GM12878 (cell line): ENCODE measurements around the gene RTP5. TPM values are rescaled to one million over a fixed set of nuclear protein-coding genes. Genes with fewer than 3 reads are reported as not detected.

Source experiments
- ATAC-seq: fragments of 200-7000 bp; cut with Tn5 transposase; 3 replicates; pipeline ENCODE4 v1.9.1; 2020; ENCODE audit warnings: mild to moderate bottlenecking, moderate library complexity
- BruUV-seq: library from RNA; stranded (reverse); fragments of 400-500 nt; replicated peaks from 2 replicates; lab custom pipeline; 2021; lab: Mats Ljungman, UMichigan
- CTCF ChIA-PET: fragments of 300-600 bp; sonication (Branson Sonifier 250); formaldehyde crosslinking; extraction: SDS; loops from one replicate; lab custom pipeline; 2021; ENCODE audit warnings: inconsistent platforms; lab: Yijun Ruan, JAX
- POLR2A ChIA-PET: fragments of 350-600 bp; formaldehyde crosslinking; extraction: SDS; loops from one replicate; lab custom pipeline; 2021; ENCODE audit warnings: inconsistent platforms; lab: Charles Lee
- RAD21 ChIA-PET: fragments of 300-600 bp; sonication (Branson Sonifier 250); formaldehyde crosslinking; loops from one replicate; lab custom pipeline; 2023; ENCODE audit warnings: antibody characterized with exemption; ENCODE audit not compliant: unreplicated experiment; lab: Charles Lee
- SMC1A ChIA-PET: fragments of 300-600 bp; sonication (Branson Sonifier 250); formaldehyde crosslinking; loops from one replicate; lab custom pipeline; 2023; ENCODE audit not compliant: unreplicated experiment, uncharacterized antibody; lab: Charles Lee
- DNase-seq: peaks from one replicate; pipeline ENCODE4 v3.0.0-alpha.2; 2011; ENCODE audit warnings: low read depth, low spot score
- FAIRE-seq: peaks from 3 replicates; lab custom pipeline; 2011; peaks lifted over from hg19 to GRCh38; lab: Jason Lieb, UNC
- H2AFZ ChIP-seq: 2 replicates; pipeline ENCODE4 v1.6.0; 2011; ENCODE audit warnings: low read depth, low read length, control low read depth; ENCODE audit not compliant: control insufficient read depth
- H3K27ac ChIP-seq: 2 replicates; pipeline ENCODE4 v1.5.1; 2011; ENCODE audit warnings: control low read depth; ENCODE audit not compliant: control insufficient read depth, insufficient read depth
- H3K27me3 ChIP-seq, 2 experiments: replicated peaks in 1 of 2; 2 replicates each; pipeline versions ENCODE4 v1.6.0 to v1.6.1; 2011; ENCODE audit warnings: low read length in 1 of 2; ENCODE audit not compliant: control insufficient read depth in 2 of 2, insufficient read depth in 2 of 2
- H3K36me3 ChIP-seq, 2 experiments: 2 replicates each; pipeline ENCODE4 v1.5.1; 2011; ENCODE audit warnings: low read length in 1 of 2; ENCODE audit not compliant: control insufficient read depth in 2 of 2, insufficient read depth in 2 of 2
- H3K4me1 ChIP-seq: 2 replicates; pipeline ENCODE4 v1.6.1; 2011; ENCODE audit warnings: mild to moderate bottlenecking, low read length, moderate library complexity, mixed read lengths; ENCODE audit not compliant: control insufficient read depth, insufficient read depth
- H3K4me2 ChIP-seq: 2 replicates; pipeline ENCODE4 v1.6.0; 2011; ENCODE audit warnings: control low read depth; ENCODE audit not compliant: control insufficient read depth, insufficient read depth
- H3K4me3 ChIP-seq: fragments of 200-600 bp; sonication (generic); 2 replicates; pipeline ENCODE4 v1.5.1; 2016
- H3K79me2 ChIP-seq: 2 replicates; pipeline ENCODE4 v1.6.0; 2011; ENCODE audit warnings: low read length; ENCODE audit not compliant: control insufficient read depth, insufficient read depth
- H3K9ac ChIP-seq: 2 replicates; pipeline ENCODE4 v1.8.0; 2011; ENCODE audit warnings: low read length, control low read depth, mixed read lengths; ENCODE audit not compliant: control insufficient read depth, insufficient read depth
- H3K9me3 ChIP-seq: replicated peaks from 3 replicates; pipeline ENCODE4 v1.5.1; 2011; ENCODE audit warnings: mild to moderate bottlenecking, low read length; ENCODE audit not compliant: control insufficient read depth, insufficient read depth
- H4K20me1 ChIP-seq: 2 replicates; pipeline ENCODE4 v1.6.0; 2011; ENCODE audit not compliant: control insufficient read depth, insufficient read depth
- BCL3 ChIP-seq: IDR thresholded peaks from 2 replicates; pipeline ENCODE4 v1.6.1; 2011; ENCODE audit warnings: borderline replicate concordance, low read depth, mild to moderate bottlenecking, moderate library complexity, low read length; ENCODE audit not compliant: insufficient read depth, poor library complexity, severe bottlenecking
- CHD4 ChIP-seq: fragments of 200-600 bp; sonication (generic); IDR thresholded peaks from 2 replicates; pipeline ENCODE4 v1.6.1; 2016; ENCODE audit warnings: mild to moderate bottlenecking
- CTCF ChIP-seq, 3 experiments: IDR thresholded peaks in 2 of 3; conservative IDR thresholded peaks in 1 of 3; 2 replicates each; pipeline ENCODE4 v1.5.1; 2011; ENCODE audit warnings: low read depth in 3 of 3, low read length in 3 of 3, mild to moderate bottlenecking in 3 of 3, control low read depth in 2 of 3, moderate library complexity in 2 of 3, inconsistent platforms in 1 of 3, mixed read lengths in 1 of 3; ENCODE audit not compliant: control insufficient read depth in 2 of 3, insufficient read depth in 1 of 3; ENCODE audit errors: extremely low read depth in 1 of 3
- EP300 ChIP-seq, 2 experiments: fragments of 150-350 bp in 1 of 2; IDR thresholded peaks; 2 replicates each; pipeline ENCODE4 v1.6.1; 2011 to 2012; ENCODE audit warnings: low read depth in 2 of 2, low read length in 2 of 2, borderline replicate concordance in 1 of 2, improper control_type of control experiment in 1 of 2, inconsistent platforms in 1 of 2; ENCODE audit not compliant: control insufficient read depth in 1 of 2
- FOXM1 ChIP-seq: IDR thresholded peaks from 2 replicates; pipeline ENCODE4 v1.6.1; 2012; ENCODE audit warnings: low read depth, mild to moderate bottlenecking, inconsistent platforms, low read length, moderate library complexity
- NKRF ChIP-seq: fragments of 450-650 bp; conservative IDR thresholded peaks from 2 replicates; pipeline ENCODE4 v1.6.1; 2017; ENCODE audit warnings: mild to moderate bottlenecking, moderate library complexity
- RAD21 ChIP-seq: IDR thresholded peaks from 2 replicates; pipeline ENCODE4 v1.6.1; 2011; ENCODE audit warnings: mild to moderate bottlenecking, low read depth, low read length, moderate library complexity; ENCODE audit not compliant: insufficient read depth
- WGBS: methylation state at CpG from one replicate; pipeline ENCODE4 v1.1.6; 2016; ENCODE audit warnings: low lambda C conversion rate; ENCODE audit not compliant: insufficient replicate concordance, insufficient coverage; ENCODE audit errors: missing lambda C conversion rate; 5-methylcytosine and 5-hydroxymethylcytosine counted together
- in situ Hi-C: fragments of 300-500 bp; cut with MboI; formaldehyde crosslinking; loops from 9 replicates; pipeline ENCODE4 v1.14.3; 2018; ENCODE audit warnings: mixed read lengths
- intact Hi-C: fragments of 100-400 bp; cut with micrococcal nuclease; formaldehyde crosslinking; loops from one replicate; pipeline ENCODE4 v1.14.2; 2022; ENCODE audit not compliant: unreplicated experiment
- polyA plus RNA-seq, 11 experiments: library from polyadenylated mRNA; depleted of rRNA in 4 of 11; unstranded in 6 of 11; stranded (reverse) in 5 of 11; fragments of >200 nt; fragmentation: Nextera tagmentation in 4 of 11; fragmentation: Illumina TruSeq in 1 of 11; extraction: Ambion mirVana in 4 of 11; extraction: Trizol in 1 of 11; gene quantifications; 1 replicate in 1 of 11; 2 replicates in 10 of 11; pipeline versions ENCODE4 v1.2.1 to v1.2.3, GENCODE V29; 2011 to 2016; ENCODE audit warnings: inconsistent platforms in 2 of 11, missing spikeins in 2 of 11, low read depth in 1 of 11
- total RNA-seq, 4 experiments: library from RNA; depleted of rRNA in 3 of 4; stranded (reverse); fragments of >200 nt in 3 of 4; fragmentation: Illumina TruSeq in 1 of 4; extraction: Trizol in 1 of 4; gene quantifications; 2 replicates each; pipeline versions ENCODE4 v1.2.1 to v1.2.3, GENCODE V29; 2013 to 2021
- TF ChIP-seq, protein P1 (sequence below): fragments of 150-350 bp; IDR thresholded peaks from 2 replicates; pipeline ENCODE4 v1.6.1; 2014; ENCODE audit warnings: mild to moderate bottlenecking, low read depth, low read length

The RTP5 gene
- total and polyA plus RNA-seq, 10 of the 15 experiments (the other 5 are each of a cell fraction or from before 2014, with no cell fraction given), result 0.05 TPM; not detected in 9

DNA sequence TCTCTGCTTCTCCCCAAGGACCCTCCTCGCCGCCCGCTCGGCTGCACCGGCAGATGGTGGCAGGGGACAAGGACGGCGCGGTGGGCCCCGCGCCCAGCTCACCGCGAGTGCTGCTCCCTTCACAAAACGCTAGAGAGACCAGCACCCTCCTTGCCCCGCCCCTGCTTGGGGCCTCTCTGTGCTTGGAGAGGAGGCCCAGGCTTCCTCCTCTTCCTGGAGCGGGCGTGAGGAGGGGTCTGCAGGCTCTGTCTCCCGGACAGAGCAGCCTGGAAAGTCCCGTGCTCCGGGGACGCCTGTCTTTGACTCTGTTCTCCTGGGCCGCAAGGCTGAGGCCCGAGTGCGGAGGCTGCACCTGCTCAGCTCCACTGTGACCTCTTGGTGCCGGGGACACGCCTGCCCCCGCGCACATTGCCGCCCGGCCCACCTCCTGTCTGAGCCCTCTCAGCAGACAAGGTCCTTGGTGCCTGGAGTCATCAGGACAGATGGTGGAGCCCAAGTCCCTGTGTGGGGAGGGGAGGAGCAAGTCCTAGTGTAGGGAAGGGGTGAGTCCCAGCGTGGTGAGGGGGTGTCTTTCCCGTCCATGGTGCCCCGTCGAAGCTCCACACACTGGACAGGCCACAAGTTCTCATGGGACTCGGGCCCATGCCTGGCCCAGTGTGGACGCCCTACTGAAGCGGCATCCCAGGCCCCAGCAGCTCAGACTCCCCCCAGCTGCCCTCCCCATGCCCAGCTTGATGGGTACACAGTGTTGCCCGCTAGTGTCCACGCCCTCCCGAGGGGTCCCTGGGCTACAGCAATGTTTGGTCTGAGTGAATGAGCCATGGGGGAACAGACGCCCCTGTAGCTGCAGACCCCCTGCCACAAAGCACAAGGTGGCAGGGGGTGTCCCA lies 33.8 kb downstream of the RTP5 start:
- CTCF ChIA-PET, result interaction anchor here (0.7 kb wide), 1 partner anchor 10 kb away, joined by 3 read pairs; no protein-coding TSS in a partner anchor
- Histone ChIP-seq H3K4me1 (no peaks in the 10 kb centered on the region), H3K9me3 (no peaks in the 10 kb centered on the region; the same call in 2 of the 3 replicates), H3K9ac (no peak overlapping the region), H3K36me3 (no peaks in the 10 kb centered on the region; a peak in 1 of 4 replicates), H3K27ac (no peak overlapping the region), H3K4me2 (no peak overlapping the region), H4K20me1 (no peaks in the 10 kb centered on the region), H2AFZ (no peak overlapping the region), H3K4me3 (no peak overlapping the region), H3K27me3 (no peaks in the 10 kb centered on the region), H3K79me2 (no peaks in the 10 kb centered on the region)
- ATAC-seq (no peak), FAIRE-seq (no peak), DNase-seq (no peak)
- no peak for TF ChIP-seq NKRF
- no peak for TF ChIP-seq CHD4
- no peak for TF ChIP-seq BCL3
- TF ChIP-seq EP300 (IDR thresholded peaks at IDR 0.05; ENCODE audit: borderline replicate concordance in 1 of 2, control insufficient read depth in 1 of 2, low read depth in 2 of 2, low read length in 2 of 2), result no peak
- TF ChIP-seq, protein P1, sequence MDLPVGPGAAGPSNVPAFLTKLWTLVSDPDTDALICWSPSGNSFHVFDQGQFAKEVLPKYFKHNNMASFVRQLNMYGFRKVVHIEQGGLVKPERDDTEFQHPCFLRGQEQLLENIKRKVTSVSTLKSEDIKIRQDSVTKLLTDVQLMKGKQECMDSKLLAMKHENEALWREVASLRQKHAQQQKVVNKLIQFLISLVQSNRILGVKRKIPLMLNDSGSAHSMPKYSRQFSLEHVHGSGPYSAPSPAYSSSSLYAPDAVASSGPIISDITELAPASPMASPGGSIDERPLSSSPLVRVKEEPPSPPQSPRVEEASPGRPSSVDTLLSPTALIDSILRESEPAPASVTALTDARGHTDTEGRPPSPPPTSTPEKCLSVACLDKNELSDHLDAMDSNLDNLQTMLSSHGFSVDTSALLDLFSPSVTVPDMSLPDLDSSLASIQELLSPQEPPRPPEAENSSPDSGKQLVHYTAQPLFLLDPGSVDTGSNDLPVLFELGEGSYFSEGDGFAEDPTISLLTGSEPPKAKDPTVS, result no peak
- no peak for TF ChIP-seq RAD21
- TF ChIP-seq FOXM1, result no peak
- no peak for TF ChIP-seq CTCF (IDR thresholded peaks at IDR 0.05 in 2 of 3, conservative IDR thresholded peaks at IDR 0.05 in 1 of 3; ENCODE audit: control insufficient read depth in 2 of 3, extremely low read depth in 1 of 3, insufficient read depth in 1 of 3, low read depth in 3 of 3, low read length in 3 of 3)
- SMC1A ChIA-PET, result no interaction called here
- RAD21 ChIA-PET, result no interaction called here
- WGBS, result 93% methylated on average over 37 of the region's 40 CpGs
- no TSS peak for BruUV-seq
- POLR2A ChIA-PET, result no interaction called here
- in situ Hi-C loops, result no loop called here
- intact Hi-C loops, result no loop called here
